OCI-LY7 (cell line): ENCODE results near the gene VWA8.
"Not testable (repeated sequence)": the region's sequence is repeated elsewhere in the genome, so short reads cannot be mapped to it uniquely, and the experiment has no call there.

Experiments used
- CTCF ChIP-seq: fragments of 200-600 bp; sonication (generic); conservative IDR thresholded peaks from 2 replicates; pipeline ENCODE4 v1.5.1; 2014; ENCODE audit warnings: mild to moderate bottlenecking, antibody characterized with exemption, low read length, moderate library complexity, mixed read lengths
- EZH2phosphoT487 ChIP-seq: fragments of 200-600 bp; sonication (generic); IDR thresholded peaks from 2 replicates; pipeline ENCODE4 v1.6.1; 2018; ENCODE audit warnings: low read depth, borderline replicate concordance, mild to moderate bottlenecking, mixed run types, antibody characterized with exemption, low read length, moderate library complexity, mixed read lengths

- TF ChIP-seq CTCF, EZH2phosphoT487: not testable (repeated sequence)
Measured at GRCh38 chr13:41862659-41863058, 98.2 kb downstream of the VWA8 start.
